CD4-positive, alpha-beta T cell treated with Interleukin-6 at 100 ng/mL for 8 hours (primary cell): ENCODE results near the gene IL5RA.
A peak's percentile ranks its signal among the peaks of the same experiment; 100 is the strongest.

Experiments
- DNase-seq: peaks from one replicate; pipeline ENCODE4 v3.0.0-alpha.2; 2020; ENCODE audit warnings: mixed read lengths, low spot score

IL5RA gene, protein sequence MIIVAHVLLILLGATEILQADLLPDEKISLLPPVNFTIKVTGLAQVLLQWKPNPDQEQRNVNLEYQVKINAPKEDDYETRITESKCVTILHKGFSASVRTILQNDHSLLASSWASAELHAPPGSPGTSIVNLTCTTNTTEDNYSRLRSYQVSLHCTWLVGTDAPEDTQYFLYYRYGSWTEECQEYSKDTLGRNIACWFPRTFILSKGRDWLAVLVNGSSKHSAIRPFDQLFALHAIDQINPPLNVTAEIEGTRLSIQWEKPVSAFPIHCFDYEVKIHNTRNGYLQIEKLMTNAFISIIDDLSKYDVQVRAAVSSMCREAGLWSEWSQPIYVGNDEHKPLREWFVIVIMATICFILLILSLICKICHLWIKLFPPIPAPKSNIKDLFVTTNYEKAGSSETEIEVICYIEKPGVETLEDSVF

DNA sequence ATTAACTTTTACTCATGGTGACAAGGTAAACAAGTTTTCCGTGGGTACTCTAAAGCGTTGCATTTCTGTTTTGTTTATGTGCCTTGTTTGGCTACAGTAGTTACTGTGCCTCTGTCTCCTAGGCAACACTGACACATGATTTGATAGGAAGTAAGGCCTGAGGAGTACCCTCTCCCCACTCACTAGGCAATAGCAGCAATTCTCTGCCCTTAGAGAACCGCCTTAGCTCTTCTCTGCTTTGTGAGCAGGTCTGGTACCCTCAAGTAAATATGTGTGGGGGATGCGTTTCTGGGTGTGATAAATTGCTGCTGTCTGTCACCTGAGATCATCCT lies at the start of gene IL5RA:
TSS of gene IL5RA (minus strand) at position 76 of the 332 bp plus-strand sequence. CDS start 5,390 bp downstream, outside the sequence.
- DNase-seq: peak; percentile 23

DNA sequence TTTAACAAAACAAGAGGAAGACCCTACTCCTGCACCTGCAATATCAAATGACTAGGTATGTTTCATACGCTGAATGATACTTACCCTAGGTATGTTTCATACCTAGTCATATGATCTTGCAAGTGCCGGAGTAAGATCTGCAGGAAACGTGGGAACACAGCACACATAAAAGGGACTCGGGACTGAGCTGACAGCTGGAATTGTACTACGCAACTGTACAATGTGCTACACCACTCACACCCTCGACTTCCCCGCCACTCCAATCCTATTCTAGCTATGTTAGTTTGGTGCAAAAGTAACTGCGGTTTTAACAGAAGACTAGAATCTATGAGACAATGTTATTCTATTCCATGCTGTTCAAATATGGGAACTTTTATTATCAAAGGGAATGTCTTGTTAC lies 47.3 kb upstream of the IL5RA start:
- DNase-seq: no peak

DNA sequence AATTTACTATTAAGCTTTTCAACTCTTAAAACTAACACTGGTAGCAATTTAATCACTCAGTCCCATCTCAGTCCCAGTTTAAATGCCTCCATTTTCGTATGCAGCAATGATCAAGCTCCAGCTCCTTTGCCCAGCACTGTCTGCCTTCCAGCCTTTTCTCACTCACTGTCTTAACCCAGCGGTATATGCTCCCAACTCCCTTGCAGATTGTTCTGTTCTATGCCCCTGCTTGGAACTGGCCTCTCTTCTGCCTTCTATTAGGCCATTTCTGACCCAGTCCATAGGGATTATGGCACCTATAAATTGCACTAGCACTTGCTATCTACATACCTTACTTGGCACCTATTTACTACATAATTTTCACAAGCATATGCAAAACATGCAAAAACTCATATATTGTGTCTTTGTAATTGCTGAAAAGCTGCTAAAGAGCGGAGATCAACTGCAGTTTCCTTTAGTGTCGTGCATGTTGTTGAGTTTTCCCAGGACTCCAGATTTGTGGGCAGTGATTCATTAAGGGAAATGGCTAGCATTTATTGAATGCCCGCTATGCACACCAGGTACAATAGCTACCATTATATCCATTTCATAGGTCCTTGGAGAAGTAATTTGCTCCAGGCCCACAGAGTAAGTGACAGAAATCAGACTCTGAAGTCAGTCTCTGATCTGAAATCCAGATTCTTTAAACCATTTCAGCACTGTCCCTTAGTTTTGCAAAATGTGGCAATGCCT lies 44.9 kb upstream of the IL5RA start:
- DNase-seq: no peak

DNA sequence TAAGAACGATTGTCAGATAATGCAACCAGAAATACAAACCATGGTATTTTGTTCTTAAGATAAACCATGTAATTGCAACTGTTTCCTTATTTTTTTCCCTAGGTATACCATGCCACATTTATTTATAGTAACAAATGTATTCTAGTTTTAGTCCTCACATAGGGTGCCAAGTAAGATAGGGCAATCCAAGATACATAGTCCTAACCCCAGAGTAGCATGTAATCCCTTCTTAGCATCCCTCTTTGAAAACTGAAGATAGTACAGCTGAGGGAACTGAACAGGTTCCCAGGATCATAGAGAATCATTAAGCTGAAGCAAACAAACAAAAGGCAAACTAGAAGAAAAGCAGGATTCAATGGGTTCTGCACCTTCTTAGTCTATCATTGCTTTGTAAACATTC lies 41.3 kb upstream of the IL5RA start:
- DNase-seq: no peak

DNA sequence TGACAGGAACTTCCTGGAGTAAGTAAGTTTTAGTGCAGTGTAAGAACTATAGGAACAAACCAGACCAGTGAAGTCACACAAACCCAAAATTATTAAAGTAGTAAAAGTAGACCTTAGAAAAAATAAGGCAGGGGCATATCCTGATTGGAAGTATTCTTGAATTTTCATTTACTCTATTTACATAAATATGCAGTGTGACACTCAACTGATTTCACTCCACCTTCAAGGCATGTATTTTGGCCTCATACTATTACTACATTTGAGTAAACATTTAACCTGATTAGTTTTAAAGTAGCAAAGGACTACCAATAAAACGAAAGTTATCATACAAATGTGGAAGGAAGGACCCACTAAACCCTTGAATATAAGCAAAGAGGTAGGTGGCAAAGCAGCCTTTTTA lies 39.4 kb upstream of the IL5RA start:
- DNase-seq: no peak

DNA sequence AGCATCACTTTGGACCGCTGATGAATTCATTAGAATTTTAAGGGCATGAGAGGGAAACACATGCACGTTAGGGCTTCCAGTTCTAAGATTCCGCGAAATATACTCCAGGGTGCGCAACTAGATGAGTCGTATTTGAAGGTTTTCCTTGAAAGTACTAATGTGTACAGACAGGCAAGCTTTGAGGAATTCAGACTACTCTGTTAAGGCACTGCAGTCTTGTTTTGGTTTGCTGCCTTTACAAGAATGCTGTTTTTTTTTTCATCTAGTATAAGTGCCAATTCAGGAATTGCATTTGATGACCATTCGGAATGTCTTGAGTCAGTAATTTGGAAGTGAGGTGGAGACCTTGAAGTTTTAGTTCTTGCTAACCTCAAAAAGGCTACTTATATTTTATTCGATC lies 35.7 kb upstream of the IL5RA start:
- DNase-seq: no peak

DNA sequence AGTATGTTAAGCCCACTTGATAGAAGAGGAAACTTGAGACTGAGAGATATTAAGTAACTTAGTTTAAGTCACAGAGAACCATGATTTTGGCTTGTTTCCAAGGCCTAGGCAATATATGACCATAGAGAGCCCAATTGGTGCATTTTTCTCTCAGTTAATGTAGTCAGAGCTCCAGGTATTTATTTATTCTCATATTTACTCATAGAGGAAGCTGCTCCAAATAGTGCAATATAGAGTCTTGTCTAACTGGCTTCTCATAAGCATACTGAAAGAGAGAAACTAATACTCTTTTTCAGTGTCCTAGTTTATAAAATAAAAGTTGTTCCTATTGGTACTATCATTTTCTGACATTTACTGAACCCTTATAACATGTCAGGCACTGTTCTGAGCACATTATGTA lies 31.8 kb upstream of the IL5RA start:
- no peak for DNase-seq

DNA sequence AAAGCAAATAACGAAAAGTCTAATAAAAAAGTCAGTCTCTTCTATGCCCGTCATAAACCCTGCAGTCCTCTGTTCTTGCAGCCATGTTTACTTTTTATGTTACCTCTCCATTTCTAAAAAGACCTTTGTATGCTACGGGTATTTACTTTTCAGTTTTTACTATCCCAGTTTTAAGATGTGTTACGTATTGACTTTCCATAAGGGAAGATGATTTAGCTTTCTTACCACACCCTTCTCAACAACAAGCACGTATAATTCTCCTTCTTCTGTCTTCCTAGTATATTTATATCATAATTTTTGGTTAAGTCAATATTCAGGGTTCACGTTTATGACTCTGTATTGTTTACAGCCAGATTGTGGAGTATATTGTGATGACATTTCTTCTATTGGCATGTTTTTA lies 27.4 kb upstream of the IL5RA start:
- DNase-seq: no peak

DNA sequence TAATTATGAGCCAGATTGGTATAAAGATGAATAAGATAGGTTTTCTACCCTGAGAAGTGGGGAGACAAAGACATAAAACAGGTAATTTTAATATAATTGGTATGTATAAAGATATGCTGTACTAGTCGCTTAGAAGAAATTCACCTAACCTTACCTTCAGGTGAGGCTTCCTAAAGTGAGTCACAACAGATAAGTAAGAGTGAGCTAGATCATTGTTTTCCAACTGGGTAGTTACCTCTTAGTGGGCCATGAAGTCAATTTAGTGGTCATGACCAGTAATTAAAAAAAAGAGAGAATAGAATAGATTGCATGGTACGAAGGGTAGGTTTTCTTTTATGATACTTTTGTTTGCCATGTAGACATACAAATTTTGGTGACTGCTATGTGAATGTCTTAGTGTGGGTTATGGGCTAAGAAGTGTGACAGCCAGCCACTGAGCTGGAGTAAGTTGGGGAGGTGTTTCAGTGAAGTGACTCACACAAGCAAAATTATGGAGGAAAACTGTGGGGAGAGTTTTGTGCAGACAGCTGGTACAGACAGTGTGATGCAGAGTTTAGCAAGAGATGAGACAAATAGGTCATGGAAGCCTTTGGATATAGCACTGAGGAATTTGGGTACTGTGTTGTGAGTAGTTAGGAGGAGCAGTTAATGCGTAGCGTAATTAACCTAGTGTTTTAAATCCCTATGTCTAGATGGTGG lies 24.7 kb upstream of the IL5RA start:
- DNase-seq: no peak

DNA sequence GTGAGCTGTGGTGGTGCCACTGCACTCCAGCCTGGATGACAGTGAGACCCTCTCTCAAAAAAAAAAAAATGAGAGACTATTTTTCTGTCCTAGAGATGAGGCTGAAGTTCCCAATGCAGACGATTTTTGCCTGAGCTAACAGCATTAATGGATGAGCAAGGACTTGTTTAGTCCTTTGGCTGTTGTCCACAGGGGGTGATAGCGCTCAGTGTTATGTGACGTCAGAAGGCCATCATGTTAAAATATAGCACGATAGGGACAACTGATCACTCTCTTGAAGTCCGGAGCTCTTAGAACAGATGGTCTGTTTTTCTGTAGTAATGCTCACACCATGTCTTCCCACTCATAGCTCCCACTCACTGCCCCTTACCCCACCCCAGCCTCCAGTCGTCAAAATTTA lies 23.3 kb upstream of the IL5RA start:
- no peak for DNase-seq

DNA sequence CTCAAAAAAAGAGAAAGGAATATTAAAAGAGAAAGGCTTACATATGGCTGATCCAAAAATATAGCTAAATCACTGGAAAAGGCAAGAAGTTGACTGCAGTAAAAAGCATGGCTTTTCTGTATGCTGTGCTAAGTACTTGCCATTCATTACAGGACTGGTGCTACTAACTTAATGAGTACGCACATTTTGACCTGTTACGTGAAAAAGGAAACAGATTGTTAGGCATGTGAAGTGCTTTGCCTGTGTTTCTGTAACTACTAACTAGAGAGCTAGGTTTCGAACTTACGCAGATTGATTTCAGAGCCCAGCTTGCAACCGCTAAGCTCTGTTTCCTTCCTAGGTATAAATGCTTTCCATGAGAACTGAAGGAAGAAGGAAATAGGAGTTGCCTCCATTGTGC lies 19.4 kb upstream of the IL5RA start:
- DNase-seq: no peak

DNA sequence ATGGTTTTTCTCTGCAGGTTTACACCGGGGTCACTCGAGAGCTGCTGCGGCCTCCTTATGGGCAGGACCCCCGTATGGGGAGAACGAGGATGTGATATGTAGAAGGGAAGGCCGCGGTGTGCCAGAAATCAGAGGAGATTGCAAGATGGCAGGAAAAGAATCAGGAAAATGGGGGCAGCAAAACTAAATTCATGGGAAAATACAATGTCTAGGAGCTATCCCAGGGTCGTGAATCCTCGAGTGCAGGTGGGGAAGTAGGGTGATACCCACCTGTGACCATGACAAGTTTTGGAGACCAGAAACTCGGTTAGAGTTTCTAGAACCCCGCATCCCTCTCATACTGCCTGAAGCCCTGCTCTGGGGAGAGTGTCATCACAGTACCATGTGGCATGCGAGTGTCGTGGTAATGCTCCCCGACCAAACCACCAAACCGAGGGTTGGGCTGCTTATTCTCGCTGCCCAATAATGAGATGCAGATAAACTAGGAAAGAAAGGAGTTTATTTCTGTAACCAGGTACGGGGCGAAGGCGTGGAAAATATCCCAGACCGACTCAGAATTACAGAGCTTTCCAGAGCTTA lies 17.3 kb upstream of the IL5RA start:
- no peak for DNase-seq

DNA sequence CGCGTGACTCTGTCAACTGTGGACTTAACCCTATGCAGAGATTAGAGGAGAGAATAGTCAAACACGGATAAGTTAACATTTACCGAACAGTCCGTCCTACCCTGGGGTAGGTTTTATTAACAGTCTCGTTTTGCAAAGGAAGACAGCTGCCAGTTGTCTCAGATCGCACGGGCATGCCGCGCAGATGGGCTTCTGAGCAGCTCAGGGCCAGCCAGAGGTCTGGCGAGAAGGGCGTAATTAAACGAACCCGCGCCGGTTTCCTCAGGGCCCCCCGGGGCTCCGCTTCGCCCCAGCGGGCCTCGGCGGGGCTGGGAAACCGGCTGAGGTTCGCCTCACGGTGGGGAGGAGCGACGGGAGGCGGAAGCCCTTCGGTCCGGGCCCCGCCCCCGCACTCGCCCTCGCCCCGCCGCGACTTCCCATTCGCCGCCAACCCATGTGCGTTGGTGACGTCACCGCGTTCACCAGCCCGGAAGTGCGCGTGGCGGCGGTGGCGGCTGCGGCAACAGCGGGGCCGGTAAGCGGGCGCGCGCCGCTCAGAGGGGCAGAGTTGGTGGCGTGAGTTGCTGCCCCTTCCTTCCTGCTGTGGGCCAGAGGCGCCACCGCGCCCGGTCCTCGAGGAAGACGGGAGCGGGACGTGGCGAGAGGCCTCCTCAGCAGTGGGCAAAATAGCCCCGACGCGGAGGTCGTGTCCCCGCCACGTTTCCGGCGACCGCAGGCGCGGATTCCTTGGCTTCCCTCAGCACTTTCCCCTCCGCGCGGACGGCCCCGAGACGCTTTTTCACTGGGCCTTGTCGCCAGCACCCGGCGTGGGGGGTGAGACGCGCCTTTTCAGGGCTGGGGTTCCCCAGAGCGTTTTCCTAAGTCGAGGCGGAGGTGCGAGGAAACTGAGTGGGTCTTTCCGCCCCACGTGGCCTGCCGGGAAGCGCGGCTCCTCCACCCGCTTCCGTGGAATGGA lies 16.6 kb upstream of the IL5RA start, which contains the start of gene TRNT1:
TSS of gene TRNT1 (plus strand) at position 464 of the 955 bp plus-strand sequence. CDS start 2,101 bp downstream, outside the sequence.
- peak; percentile 93 for DNase-seq

DNA sequence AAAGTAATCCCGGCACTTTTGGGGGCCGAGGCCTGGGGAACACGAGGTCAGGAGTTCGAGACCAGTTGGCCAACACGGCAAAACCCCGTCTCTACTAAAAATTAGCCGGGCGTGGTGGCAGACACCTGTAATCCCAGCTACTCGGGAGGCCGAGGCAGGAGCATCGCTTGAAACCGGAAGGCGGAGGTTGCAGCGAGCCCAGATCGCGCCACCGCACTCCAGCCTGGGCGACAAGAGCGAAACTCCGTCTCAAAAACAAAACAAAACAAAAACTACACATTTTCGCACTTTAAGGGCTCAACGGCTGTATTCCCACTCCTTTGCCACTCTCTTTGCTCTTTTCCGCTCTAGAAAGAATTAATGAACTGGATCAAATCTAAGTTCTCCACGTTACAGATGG lies 15.8 kb upstream of the IL5RA start:
- DNase-seq: no peak

DNA sequence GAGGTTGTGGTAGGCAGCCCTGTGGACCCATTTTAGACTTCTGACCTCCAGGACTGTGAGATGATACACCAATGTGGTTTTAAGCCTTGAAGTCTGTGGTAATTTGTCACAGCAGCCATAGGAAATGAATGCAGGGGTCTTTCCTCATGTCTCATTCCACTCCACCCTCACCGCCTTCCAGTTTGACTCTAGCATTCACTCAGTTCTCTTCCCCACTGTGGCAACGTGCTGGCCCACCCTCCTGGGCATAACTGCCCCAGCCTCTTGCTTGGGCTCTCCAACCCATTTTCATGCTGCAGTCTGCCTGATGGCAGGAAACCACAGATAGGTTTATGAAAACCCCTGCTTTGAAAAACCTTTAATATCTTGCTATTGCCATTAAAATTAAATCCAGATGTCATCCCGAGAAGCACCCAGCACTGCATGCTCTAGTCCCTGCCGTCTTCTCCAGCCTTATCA lies 9.2 kb upstream of the IL5RA start:
- no peak for DNase-seq

DNA sequence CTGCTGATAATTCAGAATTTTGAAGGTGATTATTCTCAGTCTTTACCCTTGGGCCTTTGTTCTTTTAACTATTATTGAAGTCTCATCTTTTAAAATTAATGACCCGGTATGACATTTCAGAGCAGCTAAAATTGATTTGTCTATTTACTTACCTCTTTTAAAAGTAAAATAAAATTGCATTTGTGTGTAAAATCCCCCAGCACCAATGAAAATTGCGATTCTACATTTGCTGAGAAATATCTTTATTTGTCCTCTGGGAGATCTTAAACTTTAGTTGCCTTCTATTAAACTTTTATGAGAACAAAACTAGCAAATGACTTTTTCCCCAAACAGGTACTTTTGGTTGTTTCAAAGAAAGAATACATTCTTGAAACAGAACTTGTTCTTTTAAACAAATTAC lies 7.5 kb upstream of the IL5RA start:
- DNase-seq: no peak

DNA sequence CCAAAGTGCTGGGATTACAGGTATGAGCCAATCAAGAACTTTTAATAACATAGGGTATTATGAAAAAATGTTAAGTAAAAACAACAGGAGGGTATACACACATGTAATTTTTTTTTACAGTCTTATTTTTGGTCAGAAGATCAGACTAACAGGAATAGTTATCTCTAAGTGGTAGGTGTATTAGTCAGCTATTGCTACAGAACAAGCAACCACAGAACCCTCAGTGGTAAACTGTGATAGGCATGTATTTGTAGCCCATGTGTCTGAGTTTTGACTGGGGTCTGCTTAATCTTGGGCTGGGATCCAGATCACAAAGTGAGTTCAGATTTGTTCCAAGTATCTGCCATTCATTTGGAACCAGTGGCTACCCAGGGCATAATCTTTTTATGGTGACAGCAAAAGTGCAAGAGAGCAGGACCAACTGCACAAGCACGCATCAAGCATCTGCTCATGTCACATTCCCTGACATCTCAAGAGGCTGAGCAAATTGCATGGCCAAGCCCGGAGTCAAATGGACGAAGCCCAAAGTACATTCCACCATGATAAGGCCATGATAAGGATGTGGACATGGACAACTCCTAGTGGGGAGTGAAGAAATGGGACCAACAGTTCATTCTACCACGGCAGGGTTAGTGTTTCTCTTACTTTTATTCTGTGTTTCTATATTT lies 3.0 kb upstream of the IL5RA start:
- DNase-seq: no peak

DNA sequence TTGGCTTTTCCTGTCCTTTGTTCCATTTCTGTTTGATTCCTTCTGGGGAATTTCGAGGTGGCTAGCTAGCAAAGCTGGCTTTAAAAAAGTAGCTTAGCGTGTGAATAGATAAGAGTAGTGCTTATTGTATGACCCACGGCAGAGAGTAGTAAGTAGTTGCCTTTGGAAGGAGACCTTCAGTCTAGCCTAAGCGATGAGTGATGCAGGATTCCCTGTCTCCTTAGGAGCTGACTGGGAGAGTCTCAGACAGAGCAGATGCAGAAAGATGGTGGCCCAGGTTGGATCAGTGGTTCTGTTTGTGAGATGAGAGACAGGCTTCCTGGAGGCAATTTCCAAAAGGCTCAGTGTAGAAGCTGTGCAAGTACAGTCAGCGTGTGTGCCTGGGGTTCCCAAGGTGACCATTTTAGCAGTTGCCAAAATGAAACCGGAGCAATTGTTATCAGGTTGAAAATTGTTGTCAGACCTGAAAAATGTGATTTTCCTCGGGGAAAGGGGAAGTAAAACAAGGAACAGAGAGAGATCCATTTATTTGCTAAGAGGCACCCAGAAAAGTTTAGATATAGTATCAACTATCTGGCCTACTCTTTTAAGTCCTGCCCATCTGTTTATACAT lies 681 bp upstream of the IL5RA start:
- DNase-seq: no peak

DNA sequence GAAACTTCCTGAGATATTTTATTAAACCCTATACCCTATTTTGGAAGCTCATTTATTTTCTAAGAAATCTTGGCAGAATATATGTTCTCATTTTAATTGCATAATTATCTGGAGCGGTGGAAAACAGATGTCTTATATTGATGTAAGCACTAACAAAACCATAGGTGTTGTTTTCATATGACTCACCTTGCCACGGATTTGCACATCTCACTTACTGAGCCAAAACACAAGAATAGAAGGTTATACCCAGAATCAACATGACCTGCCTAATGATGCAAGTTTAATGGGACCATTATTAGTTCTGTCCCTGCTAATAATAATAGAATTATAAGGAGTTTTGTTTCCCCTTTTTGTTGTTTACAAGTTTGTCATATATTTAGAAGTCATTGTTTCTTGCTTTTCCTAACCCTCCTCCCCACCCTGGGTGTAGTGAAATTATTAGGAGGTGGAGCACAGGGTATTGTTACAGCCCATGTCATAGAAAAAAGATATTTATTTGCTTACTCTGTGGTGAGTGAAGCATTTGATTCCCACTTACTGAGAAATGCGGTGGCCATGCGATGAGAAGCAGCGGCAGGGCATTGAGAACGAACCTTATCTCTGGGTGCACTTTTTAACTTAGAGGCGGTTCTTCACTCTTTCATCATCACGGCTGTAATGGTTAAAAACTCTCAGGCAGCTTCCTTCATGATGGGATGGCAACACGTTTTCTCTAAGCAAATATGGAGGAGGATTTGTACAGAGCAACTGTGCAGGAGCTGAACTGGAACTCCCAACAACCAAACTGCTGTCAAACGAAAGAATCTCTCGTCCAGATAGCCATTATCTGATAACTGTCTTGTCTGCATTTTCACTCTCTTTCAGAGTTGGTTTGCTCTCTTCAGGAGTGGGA lies 521 bp downstream of the IL5RA start:
- DNase-seq: no peak
